Thoracic aorta (tissue), 2 donors: ENCODE measurements around the gene IMPG2. TPM values are rescaled to one million over a fixed set of nuclear protein-coding genes. Genes with fewer than 3 reads are reported as not detected.
"Not testable (repeated sequence)": the region's sequence is repeated elsewhere in the genome, so short reads cannot be mapped to it uniquely, and the experiment has no call there.

ENCODE experiments used
- ATAC-seq: fragments of 150-250 bp; one replicate; pipeline ENCODE4 v1.8.0; 2017; ENCODE audit warnings: low read depth; ENCODE audit not compliant: insufficient number of reproducible peaks, low FRiP score
- DNase-seq: peaks from one replicate; pipeline ENCODE4 v3.0.0-alpha.2; 2020; ENCODE audit warnings: low spot score
- H3K27ac ChIP-seq, 2 donors: fragments of 200-600 bp; sonication (generic); 1 replicate in 1 of 2; 2 replicates in 1 of 2; pipeline ENCODE4 v1.5.1; 2016; ENCODE audit warnings: mild to moderate bottlenecking in 2 of 2, moderate library complexity in 2 of 2
- H3K27me3 ChIP-seq: fragments of 200-600 bp; sonication (generic); replicated peaks from 2 replicates; pipeline ENCODE4 v1.6.0; 2016; ENCODE audit warnings: mild to moderate bottlenecking; ENCODE audit not compliant: insufficient read depth
- H3K36me3 ChIP-seq: fragments of 200-600 bp; sonication (generic); one replicate; pipeline ENCODE4 v1.5.1; 2016
- H3K4me1 ChIP-seq, 2 donors: fragments of 200-600 bp; sonication (generic); 1 replicate in 1 of 2; 2 replicates in 1 of 2; pipeline versions ENCODE4 v1.5.1 to v1.6.0; 2016; ENCODE audit warnings: low read depth in 2 of 2, mild to moderate bottlenecking in 1 of 2; ENCODE audit not compliant: control insufficient read depth in 1 of 2
- H3K4me3 ChIP-seq: fragments of 200-600 bp; sonication (generic); 2 replicates; pipeline ENCODE4 v1.5.1; 2016; ENCODE audit warnings: mild to moderate bottlenecking
- H3K9me3 ChIP-seq: fragments of 200-600 bp; sonication (generic); 2 replicates; pipeline ENCODE4 v1.5.1; 2016
- total RNA-seq, 2 donors: library from RNA; depleted of rRNA; stranded (reverse); fragments of >200 nt; gene quantifications; one replicate each; pipeline versions ENCODE4 v1.1.0 to v1.2.3, GENCODE V29; 2016
- TF ChIP-seq, protein P1 (sequence below): fragments of 200-600 bp; sonication (generic); IDR thresholded peaks from one replicate; pipeline ENCODE4 v1.5.1; 2019; ENCODE audit warnings: antibody characterized with exemption

IMPG2 gene
- total RNA-seq, 2 donors from 2014 or later, result 0.21 to 0.81 TPM

- Histone ChIP-seq H3K27ac (peak overlapping the region; percentile 57 to 67), H3K4me3 (peak overlapping the region; percentile 11), H3K27me3 (no peaks in the 10 kb centered on the region), H3K9me3 (peaks cover 9% of the 10 kb centered on the region), H3K36me3 (no peaks in the 10 kb centered on the region), H3K4me1 (peaks cover 0 to 40% of the 10 kb centered on the region in 2 donors)
- ATAC-seq (no peak), DNase-seq (no peak)
- TF ChIP-seq, protein P1, sequence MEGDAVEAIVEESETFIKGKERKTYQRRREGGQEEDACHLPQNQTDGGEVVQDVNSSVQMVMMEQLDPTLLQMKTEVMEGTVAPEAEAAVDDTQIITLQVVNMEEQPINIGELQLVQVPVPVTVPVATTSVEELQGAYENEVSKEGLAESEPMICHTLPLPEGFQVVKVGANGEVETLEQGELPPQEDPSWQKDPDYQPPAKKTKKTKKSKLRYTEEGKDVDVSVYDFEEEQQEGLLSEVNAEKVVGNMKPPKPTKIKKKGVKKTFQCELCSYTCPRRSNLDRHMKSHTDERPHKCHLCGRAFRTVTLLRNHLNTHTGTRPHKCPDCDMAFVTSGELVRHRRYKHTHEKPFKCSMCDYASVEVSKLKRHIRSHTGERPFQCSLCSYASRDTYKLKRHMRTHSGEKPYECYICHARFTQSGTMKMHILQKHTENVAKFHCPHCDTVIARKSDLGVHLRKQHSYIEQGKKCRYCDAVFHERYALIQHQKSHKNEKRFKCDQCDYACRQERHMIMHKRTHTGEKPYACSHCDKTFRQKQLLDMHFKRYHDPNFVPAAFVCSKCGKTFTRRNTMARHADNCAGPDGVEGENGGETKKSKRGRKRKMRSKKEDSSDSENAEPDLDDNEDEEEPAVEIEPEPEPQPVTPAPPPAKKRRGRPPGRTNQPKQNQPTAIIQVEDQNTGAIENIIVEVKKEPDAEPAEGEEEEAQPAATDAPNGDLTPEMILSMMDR, result no peak
Observed at GRCh38 chr3:101310978-101311375, 9.4 kb downstream of the IMPG2 start.

- H3K36me3 ChIP-seq, H3K9me3 ChIP-seq, H3K4me3 ChIP-seq, DNase-seq, ATAC-seq, H3K27ac ChIP-seq, H3K27me3 ChIP-seq: not testable (repeated sequence)
- peaks cover 0 to 37% of the 10 kb centered on the region in 2 donors for H3K4me1 ChIP-seq
Observed at GRCh38 chr3:101308147-101308772, 12.1 kb downstream of the IMPG2 start.

DNA sequence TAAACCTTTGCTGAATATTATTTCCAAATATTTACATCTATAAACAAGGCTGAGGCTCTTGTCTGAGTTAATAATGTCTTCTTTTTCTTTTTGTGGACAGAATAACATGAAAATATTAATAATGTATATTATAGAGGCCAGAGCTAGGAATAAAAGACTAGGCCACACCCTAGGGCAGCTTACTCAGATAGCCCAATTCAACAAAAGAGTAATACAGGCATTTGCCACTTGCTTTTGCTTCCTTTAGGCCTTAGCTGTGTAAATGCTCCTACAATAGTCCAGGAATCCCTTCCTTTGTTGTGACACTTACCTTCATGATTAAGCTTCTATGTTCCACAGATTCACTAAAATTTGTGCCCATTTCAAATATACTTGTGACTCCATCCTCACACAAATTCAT is 16.5 kb downstream of the IMPG2 start:
- Histone ChIP-seq H3K9me3 (peaks cover 7% of the 10 kb centered on the region), H3K4me3 (no peak overlapping the region), H3K27ac (no peak overlapping the region), H3K4me1 (peaks cover 0 to 6% of the 10 kb centered on the region in 2 donors), H3K27me3 (no peaks in the 10 kb centered on the region), H3K36me3 (no peaks in the 10 kb centered on the region)
- DNase-seq, result no peak
- ATAC-seq, result no peak
- TF ChIP-seq, protein P1, result no peak

- H3K4me3 ChIP-seq, result no peak overlapping the region
- H3K36me3 ChIP-seq, result no peaks in the 10 kb centered on the region
- DNase-seq (no peak), ATAC-seq (no peak)
- no peak overlapping the region for H3K27ac ChIP-seq
- peaks cover 1% of the 10 kb centered on the region for H3K9me3 ChIP-seq
- TF ChIP-seq, protein P1, result no peak
- no peaks in the 10 kb centered on the region for H3K27me3 ChIP-seq
- H3K4me1 ChIP-seq, result peaks cover 0 to 6% of the 10 kb centered on the region in 2 donors
Observed at GRCh38 chr3:101303089-101303731, 17.2 kb downstream of the IMPG2 start.

- TF ChIP-seq, protein P1, result no peak
- no peak overlapping the region for H3K4me3 ChIP-seq
- no peak for DNase-seq
- no peaks in the 10 kb centered on the region for H3K27me3 ChIP-seq
- H3K4me1 ChIP-seq, result no peaks in the 10 kb centered on the region
- ATAC-seq, result no peak
- H3K9me3 ChIP-seq, result no peaks in the 10 kb centered on the region
- no peaks in the 10 kb centered on the region for H3K36me3 ChIP-seq
- no peak overlapping the region for H3K27ac ChIP-seq
Observed at GRCh38 chr3:101300073-101300472, 20.3 kb downstream of the IMPG2 start.
